ENCODE measurements around the gene BPIFB2.
"Not testable (repeated sequence)": the region's sequence is repeated elsewhere in the genome, so short reads cannot be mapped to it uniquely, and the experiment has no call there.

The BPIFB2 gene

GRCh38 chr20:33045129-33045721 is 37.7 kb downstream of the BPIFB2 start:
- not testable (repeated sequence) for DNase-seq

GRCh38 chr20:33046412-33046811 is 38.9 kb downstream of the BPIFB2 start:
- DNase-seq = no peak

- no peak for DNase-seq
Measured at GRCh38 chr20:33051333-33051732, 43.8 kb downstream of the BPIFB2 start.

DNA sequence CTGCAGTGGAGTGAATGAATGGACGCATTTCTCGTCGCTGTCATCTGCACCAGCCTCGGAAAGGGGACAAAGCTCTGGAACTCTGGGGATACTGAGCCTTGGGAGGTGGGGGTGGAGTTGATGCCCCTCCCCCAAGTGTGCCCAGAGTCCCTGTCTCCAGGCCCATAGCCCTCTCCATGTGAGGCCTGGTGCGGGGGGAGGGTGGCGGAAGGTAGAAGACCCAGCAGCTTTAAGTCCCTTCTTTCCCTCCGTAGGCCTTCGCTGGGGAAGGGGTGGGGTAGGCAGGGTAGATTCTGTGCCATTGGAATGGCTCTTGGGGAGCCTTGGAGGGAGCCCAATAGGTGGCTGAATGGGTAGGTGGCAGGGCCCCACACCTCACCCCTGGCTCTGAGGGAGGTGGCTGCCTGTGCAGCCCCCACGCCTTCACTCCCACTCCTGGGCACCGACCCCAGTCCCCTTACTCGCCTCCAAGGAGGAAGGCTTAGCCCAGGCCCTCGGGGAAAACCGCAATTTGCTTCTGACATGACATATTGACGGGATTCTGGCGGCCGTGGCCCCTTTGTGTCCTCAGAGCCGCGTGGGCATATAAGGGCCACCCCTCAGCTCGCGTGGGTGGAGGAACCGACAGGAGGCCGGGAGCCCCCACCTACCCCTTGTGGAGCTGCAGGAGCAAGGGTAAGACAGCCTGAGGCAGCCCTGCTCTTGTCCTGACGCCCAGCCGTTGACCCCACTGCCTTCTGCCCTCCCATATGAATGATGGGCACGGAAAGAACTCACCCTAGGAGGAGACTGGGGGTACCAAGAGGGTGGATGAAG is 46.0 kb downstream of the BPIFB2 start, which contains the start of gene BPIFB3:
Gene BPIFB3 (plus strand): TSS at position 613 of the 816 bp plus-strand sequence. CDS start 1,533 bp downstream, outside the sequence.
- no peak for DNase-seq

DNA sequence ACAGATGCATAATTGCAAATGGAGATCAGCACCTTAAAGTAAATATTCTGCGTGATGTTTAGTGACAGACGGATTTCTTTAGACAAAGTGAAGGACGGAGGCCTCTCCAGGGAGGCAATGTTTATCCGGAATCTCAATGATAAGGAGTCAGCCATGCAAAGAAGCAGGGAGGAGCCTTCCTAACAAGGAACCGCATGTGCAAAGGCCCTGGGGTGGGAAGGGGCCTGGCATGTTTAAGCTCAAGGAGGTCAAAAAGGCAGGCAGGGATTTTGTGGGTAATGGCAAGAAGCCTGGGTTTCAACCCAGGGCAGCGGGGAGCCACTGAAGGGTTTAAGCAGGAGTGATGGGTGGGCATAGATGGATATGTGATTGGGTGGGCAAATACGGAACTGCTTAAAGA is 46.9 kb downstream of the BPIFB2 start:
- no peak for DNase-seq

GRCh38 chr20:33054791-33055190 is 47.3 kb downstream of the BPIFB2 start:
- DNase-seq = no peak

- DNase-seq = peak; percentile 26
Measured at GRCh38 chr20:33059136-33059535, 51.6 kb downstream of the BPIFB2 start.

- DNase-seq = peak; percentile 13
Measured at GRCh38 chr20:33059741-33060390, 52.4 kb downstream of the BPIFB2 start.

DNA sequence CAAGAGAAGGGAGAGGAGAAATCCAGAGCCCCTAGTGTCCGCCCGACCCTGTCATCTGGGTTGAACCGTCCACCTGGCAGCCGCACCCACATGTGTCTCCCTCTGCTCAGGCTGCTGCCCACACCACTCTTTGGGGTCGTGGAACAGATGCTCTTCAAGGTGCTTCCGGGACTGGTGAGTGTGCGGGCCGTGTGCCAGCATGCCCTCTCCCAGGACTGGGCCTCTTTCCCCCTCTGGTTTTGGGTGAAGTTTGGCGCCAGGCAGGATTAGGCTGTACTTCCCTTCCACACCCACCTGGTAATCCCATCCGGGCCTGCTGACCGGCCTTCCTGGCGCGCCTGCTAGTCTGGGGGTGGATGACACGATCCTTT is 54.1 kb downstream of the BPIFB2 start:
- DNase-seq = no peak

- DNase-seq = no peak
Measured at GRCh38 chr20:33062105-33062824, 54.8 kb downstream of the BPIFB2 start.

DNA sequence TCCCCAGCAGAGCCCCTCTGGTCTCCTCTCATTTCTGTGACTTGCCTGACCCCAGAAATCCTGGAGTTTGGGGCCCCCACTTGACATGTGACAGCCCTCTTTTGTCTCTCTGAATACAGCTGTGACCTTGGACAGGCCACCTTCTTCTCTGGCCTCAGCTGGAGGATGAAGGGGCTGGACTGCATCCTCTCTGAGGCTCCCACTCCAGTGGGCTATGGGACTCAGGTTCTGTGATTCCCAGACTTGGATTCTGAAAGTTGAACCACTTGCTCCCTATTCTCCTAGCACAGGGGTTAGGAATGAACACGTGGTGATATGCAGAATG is 55.3 kb downstream of the BPIFB2 start:
- no peak for DNase-seq

- DNase-seq = no peak
Measured at GRCh38 chr20:33063271-33063670, 55.8 kb downstream of the BPIFB2 start.

- DNase-seq = no peak
Measured at GRCh38 chr20:33064572-33065287, 57.2 kb downstream of the BPIFB2 start.

DNA sequence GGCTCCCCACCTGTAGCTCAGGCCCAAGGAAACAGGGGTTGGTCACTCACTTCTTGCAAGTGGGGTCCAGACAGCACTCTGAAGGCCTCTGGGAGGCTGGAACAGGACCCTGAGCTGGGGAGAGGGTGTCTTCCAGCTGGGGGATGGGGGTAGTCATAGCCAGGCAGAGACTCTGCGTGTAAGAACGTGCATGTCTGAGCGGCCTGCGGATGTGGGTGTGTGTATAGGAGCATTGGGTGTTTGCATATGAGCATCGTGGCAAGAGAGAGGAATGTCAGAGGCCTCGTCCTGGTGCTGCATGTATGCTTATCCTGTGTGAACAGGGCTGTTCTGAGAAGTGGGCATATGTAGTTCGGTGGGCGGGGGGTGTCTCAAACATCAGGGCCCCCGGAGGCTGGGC is 58.3 kb downstream of the BPIFB2 start:
- DNase-seq = no peak

- peak; percentile 16 for DNase-seq
Measured at GRCh38 chr20:33067806-33068205, 60.3 kb downstream of the BPIFB2 start.

- no peak for DNase-seq
Measured at GRCh38 chr20:33068251-33068939, 60.9 kb downstream of the BPIFB2 start.

- DNase-seq = no peak
Measured at GRCh38 chr20:33069673-33070072, 62.2 kb downstream of the BPIFB2 start.

GRCh38 chr20:33070111-33071053 is 62.9 kb downstream of the BPIFB2 start:
- peak; percentile 57 for DNase-seq

GRCh38 chr20:33071198-33071597 is 63.7 kb downstream of the BPIFB2 start:
- no peak for DNase-seq

DNA sequence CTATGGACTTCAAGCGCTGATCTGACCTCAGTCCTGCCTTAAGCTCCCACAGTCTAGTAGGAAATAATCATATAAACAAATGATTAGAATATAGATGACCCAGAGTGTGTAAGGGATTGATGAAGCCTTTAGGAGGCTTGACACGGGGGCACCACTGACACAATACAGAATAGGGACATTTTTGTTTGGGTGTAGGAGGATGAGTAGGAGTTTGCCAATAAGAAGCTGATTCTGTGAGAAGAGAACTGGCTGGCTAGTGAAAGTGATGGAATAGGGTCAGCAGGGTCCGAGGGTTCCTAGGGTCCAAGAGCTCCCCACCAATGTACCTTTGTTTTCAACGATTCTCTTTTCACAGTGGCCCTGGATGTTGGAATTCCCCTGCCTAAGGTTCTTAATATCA is 64.9 kb downstream of the BPIFB2 start:
- DNase-seq = no peak

DNA sequence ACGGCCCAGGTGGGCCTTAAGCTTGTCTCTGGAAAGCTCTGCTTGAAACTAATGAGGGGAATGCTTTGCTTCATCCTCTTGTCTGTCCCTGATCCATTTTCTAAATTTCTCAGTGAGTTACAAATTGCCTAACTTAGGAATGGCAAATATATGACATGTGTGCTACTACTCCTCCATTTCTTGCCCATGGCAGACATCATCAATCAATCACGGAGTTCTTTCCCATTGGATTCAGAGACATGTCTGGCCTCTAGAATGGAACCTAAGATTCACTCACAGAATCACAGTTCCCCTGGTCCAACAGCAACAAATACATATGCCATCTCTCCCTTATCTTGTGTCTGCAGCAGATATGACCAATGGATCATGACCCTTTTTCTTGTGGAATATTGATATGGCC is 65.3 kb downstream of the BPIFB2 start:
- DNase-seq = no peak
